ENCODE data around the gene EPN2.

- TF ChIP-seq CTCF (conservative IDR thresholded peaks at IDR 0.05; ENCODE audit: low read depth in 2 of 2) (no peak), ZNF331 (CRISPR knock-in tag; IDR thresholded peaks at IDR 0.05; ENCODE audit: low read depth) (no peak), EZH2phosphoT487 (IDR thresholded peaks at IDR 0.05; ENCODE audit: unreplicated experiment) (no peak), EZH2 (IDR thresholded peaks at IDR 0.05; ENCODE audit: low read depth, unreplicated experiment) (no peak), REST (IDR thresholded peaks at IDR 0.05; ENCODE audit: unreplicated experiment) (no peak), POLR2AphosphoS5 (IDR thresholded peaks at IDR 0.05; ENCODE audit: low read depth) (no peak), JUNB (IDR thresholded peaks at IDR 0.05; ENCODE audit: unreplicated experiment) (no peak), NANOG (IDR thresholded peaks at IDR 0.05; ENCODE audit: borderline replicate concordance) (no peak), STAT1 (IDR thresholded peaks at IDR 0.05; ENCODE audit: unreplicated experiment) (no peak)
Observed at GRCh38 chr17:19258371-19258770, 21.2 kb downstream of the EPN2 start.
